GM12878 (cell line): Measurements from ENCODE around the gene IRF8. TPM values are rescaled to one million over a fixed set of nuclear protein-coding genes. Genes with fewer than 3 reads are reported as not detected.

ENCODE experiments used
- ATF7 ChIP-seq: fragments of 450-650 bp; IDR thresholded peaks from 2 replicates; pipeline ENCODE4 v1.6.1; 2016; ENCODE audit warnings: low read depth, mild to moderate bottlenecking
- CHD4 ChIP-seq: fragments of 200-600 bp; sonication (generic); IDR thresholded peaks from 2 replicates; pipeline ENCODE4 v1.6.1; 2016; ENCODE audit warnings: mild to moderate bottlenecking
- SMAD5 ChIP-seq: IDR thresholded peaks from 2 replicates; pipeline ENCODE4 v1.6.1; 2016; ENCODE audit warnings: antibody characterized with exemption, low read depth
- SMC3 ChIP-seq: IDR thresholded peaks from 2 replicates; pipeline ENCODE4 v1.6.1; 2011; ENCODE audit warnings: low read length, improper control_type of control experiment, borderline replicate concordance
- SUZ12 ChIP-seq: fragments of 200-600 bp; sonication (generic); IDR thresholded peaks from one replicate; pipeline ENCODE4 v1.6.1; 2018; ENCODE audit warnings: antibody characterized with exemption, mild to moderate bottlenecking; ENCODE audit not compliant: unreplicated experiment
- TAF1 ChIP-seq: IDR thresholded peaks from 2 replicates; pipeline ENCODE4 v1.6.1; 2011; ENCODE audit warnings: mild to moderate bottlenecking, low read depth, low read length, borderline replicate concordance
- ZBTB4 ChIP-seq: fragments of 450-650 bp; formaldehyde crosslinking; IDR thresholded peaks from 2 replicates; pipeline ENCODE4 v1.4.0; 2022; ENCODE audit warnings: mild to moderate bottlenecking, moderate library complexity
- ZZZ3 ChIP-seq: IDR thresholded peaks from 2 replicates; pipeline ENCODE4 v1.6.1; 2011; ENCODE audit warnings: low read depth; ENCODE audit not compliant: control insufficient read depth, insufficient read length
- polyA plus RNA-seq, 11 experiments: library from polyadenylated mRNA; depleted of rRNA in 4 of 11; unstranded in 6 of 11; stranded (reverse) in 5 of 11; fragments of >200 nt; fragmentation: Nextera tagmentation in 4 of 11; fragmentation: Illumina TruSeq in 1 of 11; extraction: Ambion mirVana in 4 of 11; extraction: Trizol in 1 of 11; gene quantifications; 1 replicate in 1 of 11; 2 replicates in 10 of 11; pipeline versions ENCODE4 v1.2.1 to v1.2.3, GENCODE V29; 2011 to 2016; ENCODE audit warnings: inconsistent platforms in 2 of 11, missing spikeins in 2 of 11, low read depth in 1 of 11
- total RNA-seq, 4 experiments: library from RNA; depleted of rRNA in 3 of 4; stranded (reverse); fragments of >200 nt in 3 of 4; fragmentation: Illumina TruSeq in 1 of 4; extraction: Trizol in 1 of 4; gene quantifications; 2 replicates each; pipeline versions ENCODE4 v1.2.1 to v1.2.3, GENCODE V29; 2013 to 2021
- TF ChIP-seq, protein P1 (sequence below): fragments of 450-650 bp; IDR thresholded peaks from 2 replicates; pipeline ENCODE4 v1.6.1; 2017; ENCODE audit warnings: mild to moderate bottlenecking, moderate library complexity

Gene IRF8
- total and polyA plus RNA-seq, 10 of the 15 experiments (the other 5 are each of a cell fraction or from before 2014, with no cell fraction given) = 17.1 to 237 (median 172) TPM

DNA sequence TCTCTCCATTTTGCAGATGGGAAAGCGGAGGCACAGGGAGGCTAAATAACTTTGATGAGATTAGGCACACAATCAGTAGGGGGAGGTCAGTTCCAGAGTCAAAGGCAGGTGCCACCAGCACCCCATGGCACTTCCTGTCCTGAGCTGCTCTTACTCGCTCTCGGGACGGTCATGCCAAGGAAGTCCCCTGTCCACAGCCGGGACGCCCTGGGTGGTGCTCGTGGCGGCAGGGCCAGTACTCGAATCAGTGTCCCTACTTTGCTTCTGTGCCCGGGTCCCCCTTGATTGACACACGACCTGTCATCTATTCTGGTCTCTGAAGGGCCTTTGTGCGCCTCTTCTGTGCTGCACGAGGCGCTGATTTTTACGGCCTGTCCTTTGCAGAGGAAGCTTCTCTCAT lies 31.3 kb downstream of the IRF8 start (continued):
- TF ChIP-seq ZBTB4 (no peak), CHD4 (no peak), ATF7 (no peak), ZZZ3 (no peak), SMAD5 (no peak), SUZ12 (no peak), SMC3 (no peak), TAF1 (no peak)
- TF ChIP-seq, protein P1, sequence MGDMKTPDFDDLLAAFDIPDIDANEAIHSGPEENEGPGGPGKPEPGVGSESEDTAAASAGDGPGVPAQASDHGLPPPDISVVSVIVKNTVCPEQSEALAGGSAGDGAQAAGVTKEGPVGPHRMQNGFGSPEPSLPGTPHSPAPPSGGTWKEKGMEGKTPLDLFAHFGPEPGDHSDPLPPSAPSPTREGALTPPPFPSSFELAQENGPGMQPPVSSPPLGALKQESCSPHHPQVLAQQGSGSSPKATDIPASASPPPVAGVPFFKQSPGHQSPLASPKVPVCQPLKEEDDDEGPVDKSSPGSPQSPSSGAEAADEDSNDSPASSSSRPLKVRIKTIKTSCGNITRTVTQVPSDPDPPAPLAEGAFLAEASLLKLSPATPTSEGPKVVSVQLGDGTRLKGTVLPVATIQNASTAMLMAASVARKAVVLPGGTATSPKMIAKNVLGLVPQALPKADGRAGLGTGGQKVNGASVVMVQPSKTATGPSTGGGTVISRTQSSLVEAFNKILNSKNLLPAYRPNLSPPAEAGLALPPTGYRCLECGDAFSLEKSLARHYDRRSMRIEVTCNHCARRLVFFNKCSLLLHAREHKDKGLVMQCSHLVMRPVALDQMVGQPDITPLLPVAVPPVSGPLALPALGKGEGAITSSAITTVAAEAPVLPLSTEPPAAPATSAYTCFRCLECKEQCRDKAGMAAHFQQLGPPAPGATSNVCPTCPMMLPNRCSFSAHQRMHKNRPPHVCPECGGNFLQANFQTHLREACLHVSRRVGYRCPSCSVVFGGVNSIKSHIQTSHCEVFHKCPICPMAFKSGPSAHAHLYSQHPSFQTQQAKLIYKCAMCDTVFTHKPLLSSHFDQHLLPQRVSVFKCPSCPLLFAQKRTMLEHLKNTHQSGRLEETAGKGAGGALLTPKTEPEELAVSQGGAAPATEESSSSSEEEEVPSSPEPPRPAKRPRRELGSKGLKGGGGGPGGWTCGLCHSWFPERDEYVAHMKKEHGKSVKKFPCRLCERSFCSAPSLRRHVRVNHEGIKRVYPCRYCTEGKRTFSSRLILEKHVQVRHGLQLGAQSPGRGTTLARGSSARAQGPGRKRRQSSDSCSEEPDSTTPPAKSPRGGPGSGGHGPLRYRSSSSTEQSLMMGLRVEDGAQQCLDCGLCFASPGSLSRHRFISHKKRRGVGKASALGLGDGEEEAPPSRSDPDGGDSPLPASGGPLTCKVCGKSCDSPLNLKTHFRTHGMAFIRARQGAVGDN = no peak
